ENCODE measurements around the gene GRP.

- no peak for TF ChIP-seq YY1 (IDR thresholded peaks at IDR 0.05; ENCODE audit: extremely low read depth, insufficient replicate concordance, low read depth, low read length)
- TF ChIP-seq ZNF274 (IDR thresholded peaks at IDR 0.05; ENCODE audit: low read depth, low read length): no peak
Observed at GRCh38 chr18:59211629-59212028, 8.3 kb upstream of the GRP start.
